ENCODE measurements around the gene ENO4. TPM values are rescaled to one million over a fixed set of nuclear protein-coding genes. Genes with fewer than 3 reads are reported as not detected.

ENO4 gene
- total and polyA plus RNA-seq, 9 of the 15 experiments (the other 6 are each of a cell fraction or from before 2014, with no cell fraction given) = 0.07 TPM; not detected in 8

- TF ChIP-seq GMEB1 (CRISPR knock-in tag; IDR thresholded peaks at IDR 0.05) (no peak), ZHX1 (conservative IDR thresholded peaks at IDR 0.05; ENCODE audit: low read length) (no peak), ZNF668 (CRISPR knock-in tag; IDR thresholded peaks at IDR 0.05) (no peak), MYNN (IDR thresholded peaks at IDR 0.05) (no peak), MYNN (CRISPR knock-in tag; IDR thresholded peaks at IDR 0.05) (no peak)
Observed at GRCh38 chr10:116801658-116802057, 47.6 kb upstream of the ENO4 start (continued).

- H3K4me2 ChIP-seq (ENCODE audit: insufficient read depth, low read length) = no peak overlapping the region
- H4K20me1 ChIP-seq (replicated peaks; ENCODE audit: control insufficient read depth, insufficient read depth, low read length) = no peaks in the 10 kb centered on the region
- intact Hi-C loops (cut with micrococcal nuclease) = no loop called here
- no peak for TF ChIP-seq ZNF212 (CRISPR knock-in tag; IDR thresholded peaks at IDR 0.05)
- TF ChIP-seq ZNF778 (CRISPR knock-in tag; IDR thresholded peaks at IDR 0.05) = no peak
- TF ChIP-seq SAFB2 (IDR thresholded peaks at IDR 0.05; ENCODE audit: borderline replicate concordance, low read depth, low read length, severe bottlenecking) = no peak
- TF ChIP-seq JUNB (CRISPR knock-in tag; conservative IDR thresholded peaks at IDR 0.05) = no peak
- TF ChIP-seq IFI16 (CRISPR knock-in tag; IDR thresholded peaks at IDR 0.05) = no peak
- TF ChIP-seq NR2C1 (IDR thresholded peaks at IDR 0.05) = no peak
- no peak for TF ChIP-seq NR2C1 (tag; IDR thresholded peaks at IDR 0.05)
- no peak for TF ChIP-seq ETS2 (tag; IDR thresholded peaks at IDR 0.05; ENCODE audit: borderline replicate concordance, poor library complexity, severe bottlenecking)
- no peak for TF ChIP-seq PRMT5 (CRISPR knock-in tag; IDR thresholded peaks at IDR 0.05)
- peaks cover 0 to 34% of the 10 kb centered on the region in 2 experiments; a peak in 2 of 5 replicates for H3K27me3 ChIP-seq (ENCODE audit: control insufficient read depth in 2 of 2, insufficient read depth in 2 of 2, low read length in 2 of 2)
- H3K4me3 ChIP-seq = no peak overlapping the region
- H3K79me2 ChIP-seq (ENCODE audit: control insufficient read depth, insufficient read depth, low read length) = no peaks in the 10 kb centered on the region
- BruUV-seq (replicated peaks) = no TSS peak
- H3K9me1 ChIP-seq (ENCODE audit: control insufficient read depth, insufficient read depth, low read length) = no peaks in the 10 kb centered on the region
- in situ Hi-C loops (cut with MboI) = no loop called here
- FAIRE-seq (no peak), DNase-seq (ENCODE audit: extremely low read depth in 1 of 4, low spot score in 3 of 4) (no peak), ATAC-seq (no peak)
- no peaks in the 10 kb centered on the region for H3K4me1 ChIP-seq (replicated peaks in 1 of 2; ENCODE audit: control insufficient read depth in 2 of 2, insufficient read depth in 2 of 2, low read length in 2 of 2)
- no peaks in the 10 kb centered on the region for H3K9me3 ChIP-seq (replicated peaks; ENCODE audit: control insufficient read depth, insufficient read depth, low read depth, low read length)
- H2AFZ ChIP-seq (ENCODE audit: low read depth, low read length) = no peak overlapping the region
- ChIA-PET POLR2A (interaction anchor here (1.7 kb wide), 1 partner anchor 15 kb away, joined by 3 read pairs; no protein-coding TSS in a partner anchor), CTCF (ENCODE audit: low intra/inter-chr PET ratio) (no interaction called here)
- WGBS (ENCODE audit: insufficient coverage, low coverage, missing lambda C conversion rate) = 0% methylated on average over 4 of the region's 6 CpGs
- no peaks in the 10 kb centered on the region for H3K36me3 ChIP-seq (ENCODE audit: control insufficient read depth, insufficient read depth, low read length)
- H3K27ac ChIP-seq (ENCODE audit: extremely low read depth, low read depth, low read length) = no peak overlapping the region
- H3K9ac ChIP-seq (ENCODE audit: insufficient read depth in 1 of 2, low read depth in 2 of 2, low read length in 2 of 2) = no peak overlapping the region
Observed at GRCh38 chr10:116802474-116802873, 46.8 kb upstream of the ENO4 start.
